Measurements from ENCODE around the gene NPTX2. TPM values are rescaled to one million over a fixed set of nuclear protein-coding genes. Genes with fewer than 3 reads are reported as not detected.

Gene NPTX2
- total and polyA plus RNA-seq, 4 donors = 0.41 to 2.3 (median 0.63) TPM

GRCh38 chr7:98647326-98647725 is 30.2 kb downstream of the NPTX2 start:
- H3K9me3 ChIP-seq (ENCODE audit: control insufficient read depth in 4 of 4, insufficient read depth in 3 of 4, low read length in 3 of 4) = peaks cover 0 to 2% (median 0%) of the 10 kb centered on the region in 4 donors
- no peaks in the 10 kb centered on the region for H3K36me3 ChIP-seq (ENCODE audit: control insufficient read depth in 4 of 4, insufficient read depth in 4 of 4, low read length in 4 of 4)
- H3K27me3 ChIP-seq (ENCODE audit: control insufficient read depth in 3 of 3, insufficient read depth in 3 of 3, low read length in 2 of 3) = no peaks in the 10 kb centered on the region
- no peaks in the 10 kb centered on the region for H3K4me1 ChIP-seq (ENCODE audit: control insufficient read depth in 5 of 5, insufficient read depth in 5 of 5, low read length in 5 of 5)
- H3K4me3 ChIP-seq = no peak overlapping the region
- ATAC-seq (ENCODE audit: insufficient read depth, low FRiP score) (no peak), DNase-seq (no peak)
- H3K9ac ChIP-seq (ENCODE audit: insufficient read depth in 1 of 2, low read length in 2 of 2) = no peak overlapping the region
- TF ChIP-seq CTCF (IDR thresholded peaks at IDR 0.05; ENCODE audit: control extremely low read depth, extremely low read depth) = no peak
- H3K27ac ChIP-seq (ENCODE audit: low read depth in 1 of 2, low read length in 1 of 2) = no peak overlapping the region
- WGBS, 2 donors = 81 to 90% methylated on average over 4 of the region's 4 CpGs

DNA sequence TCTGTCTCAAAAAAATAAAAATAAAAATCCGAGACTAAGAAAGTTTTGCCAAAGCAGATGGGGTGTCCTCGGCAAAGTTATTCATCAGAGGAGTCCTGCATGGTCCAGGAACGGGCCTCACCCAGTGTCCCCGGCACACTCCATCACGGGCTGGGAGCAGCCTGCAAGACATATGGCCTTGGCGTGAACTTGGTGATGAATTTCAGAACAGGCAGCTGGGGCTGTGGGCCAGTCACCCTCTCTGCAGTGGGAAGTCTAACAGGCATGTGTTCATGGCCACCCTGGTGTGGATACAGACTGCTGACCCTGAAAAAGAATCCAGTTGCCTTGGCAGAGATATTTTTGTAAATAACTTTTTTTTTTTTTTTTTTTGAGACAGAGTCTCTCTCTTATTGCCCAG is 34.7 kb downstream of the NPTX2 start:
- H3K4me1 ChIP-seq (ENCODE audit: control insufficient read depth in 5 of 5, insufficient read depth in 5 of 5, low read length in 5 of 5) = no peaks in the 10 kb centered on the region
- H3K9ac ChIP-seq (ENCODE audit: insufficient read depth in 1 of 2, low read length in 2 of 2) = no peak overlapping the region
- no peak overlapping the region for H3K27ac ChIP-seq (ENCODE audit: low read depth in 1 of 2, low read length in 1 of 2)
- TF ChIP-seq CTCF (IDR thresholded peaks at IDR 0.05; ENCODE audit: control extremely low read depth, extremely low read depth) = no peak
- no peak for DNase-seq
- 78 to 88% methylated on average over 6 of the region's 6 CpGs for WGBS, 2 donors
- H3K9me3 ChIP-seq (ENCODE audit: control insufficient read depth in 4 of 4, insufficient read depth in 3 of 4, low read length in 3 of 4) = peaks cover 0 to 3% (median 1%) of the 10 kb centered on the region in 4 donors
- H3K4me3 ChIP-seq = no peak overlapping the region
- H3K36me3 ChIP-seq (ENCODE audit: control insufficient read depth in 4 of 4, insufficient read depth in 4 of 4, low read length in 4 of 4) = no peaks in the 10 kb centered on the region
- H3K27me3 ChIP-seq (ENCODE audit: control insufficient read depth in 3 of 3, insufficient read depth in 3 of 3, low read length in 2 of 3) = no peaks in the 10 kb centered on the region
- no peak for ATAC-seq (ENCODE audit: insufficient read depth, low FRiP score)

- no peaks in the 10 kb centered on the region for H3K27me3 ChIP-seq (ENCODE audit: control insufficient read depth in 3 of 3, insufficient read depth in 3 of 3, low read length in 2 of 3)
- no peaks in the 10 kb centered on the region for H3K36me3 ChIP-seq (ENCODE audit: control insufficient read depth in 4 of 4, insufficient read depth in 4 of 4, low read length in 4 of 4)
- DNase-seq (no peak), ATAC-seq (ENCODE audit: insufficient read depth, low FRiP score) (no peak)
- H3K9me3 ChIP-seq (ENCODE audit: control insufficient read depth in 4 of 4, insufficient read depth in 3 of 4, low read length in 3 of 4) = peaks cover 0 to 10% (median 1%) of the 10 kb centered on the region in 4 donors
- 80 to 85% methylated on average over 6 of the region's 6 CpGs for WGBS, 2 donors
- TF ChIP-seq CTCF (IDR thresholded peaks at IDR 0.05; ENCODE audit: control extremely low read depth, extremely low read depth) = no peak
- H3K27ac ChIP-seq (ENCODE audit: low read depth in 1 of 2, low read length in 1 of 2) = no peak overlapping the region
- H3K9ac ChIP-seq (ENCODE audit: insufficient read depth in 1 of 2, low read length in 2 of 2) = no peak overlapping the region
- H3K4me3 ChIP-seq = no peak overlapping the region
- no peaks in the 10 kb centered on the region for H3K4me1 ChIP-seq (ENCODE audit: control insufficient read depth in 5 of 5, insufficient read depth in 5 of 5, low read length in 5 of 5)
Observed at GRCh38 chr7:98653601-98654310, 36.7 kb downstream of the NPTX2 start.
